Measurements from ENCODE around the gene ZDHHC16.
A peak's percentile ranks its signal among the peaks of the same experiment; 100 is the strongest.

Gene ZDHHC16

GRCh38 chr10:97425964-97426775 lies 19.8 kb upstream of the ZDHHC16 start, which contains the start of gene PGAM1:
Gene PGAM1 (plus strand): TSS chr10:97426191. CDS start chr10:97426308, 117 bp downstream.
- Mint-ChIP-seq H3K36me3 (peaks cover 21% of the 10 kb centered on the region), H3K4me3 (peak within 1 kb of the TSS; percentile 94), H3K9me3 (no peaks in the 10 kb centered on the region), H3K27ac (peak within 1 kb of the TSS; percentile 99), H3K27me3 (no peaks in the 10 kb centered on the region), H3K4me1 (peaks cover 34% of the 10 kb centered on the region)

GRCh38 chr10:97426776-97427570 lies 19.0 kb upstream of the ZDHHC16 start:
- Mint-ChIP-seq H3K9me3 (no peaks in the 10 kb centered on the region), H3K36me3 (peaks cover 20% of the 10 kb centered on the region), H3K27me3 (no peaks in the 10 kb centered on the region), H3K4me3 (peak overlapping the region; percentile 94), H3K27ac (peak overlapping the region; percentile 99), H3K4me1 (peaks cover 32% of the 10 kb centered on the region)

- peaks cover 32% of the 10 kb centered on the region for H3K4me1 Mint-ChIP-seq
These were observed 18.3 kb upstream of the ZDHHC16 start for GRCh38 chr10:97427571-97428179.

GRCh38 chr10:97428572-97428981 lies 17.4 kb upstream of the ZDHHC16 start:
- Mint-ChIP-seq H3K27me3 (no peaks in the 10 kb centered on the region), H3K4me3 (peak overlapping the region; percentile 94), H3K9me3 (no peaks in the 10 kb centered on the region), H3K27ac (peak overlapping the region; percentile 93), H3K4me1 (peaks cover 23% of the 10 kb centered on the region), H3K36me3 (peaks cover 19% of the 10 kb centered on the region)

More at GRCh38 chr10:97427571-97428179, 18.3 kb upstream of the ZDHHC16 start:
- Mint-ChIP-seq H3K36me3 (peaks cover 21% of the 10 kb centered on the region), H3K9me3 (no peaks in the 10 kb centered on the region), H3K27ac (peak overlapping the region; percentile 99), H3K27me3 (no peaks in the 10 kb centered on the region), H3K4me3 (peak overlapping the region; percentile 94)

GRCh38 chr10:97434055-97434454 lies 11.9 kb upstream of the ZDHHC16 start:
- H3K36me3 Mint-ChIP-seq: peaks cover 5% of the 10 kb centered on the region
- H3K27me3 Mint-ChIP-seq: no peaks in the 10 kb centered on the region
- peaks cover 5% of the 10 kb centered on the region for H3K4me1 Mint-ChIP-seq
- H3K4me3 Mint-ChIP-seq: no peak overlapping the region
- no peaks in the 10 kb centered on the region for H3K9me3 Mint-ChIP-seq
- peak overlapping the region; percentile 46 for H3K27ac Mint-ChIP-seq

GRCh38 chr10:97434557-97434956 lies 11.4 kb upstream of the ZDHHC16 start:
- H3K27ac Mint-ChIP-seq: peak overlapping the region; percentile 46
- H3K4me3 Mint-ChIP-seq: no peak overlapping the region
- H3K36me3 Mint-ChIP-seq: peaks cover 5% of the 10 kb centered on the region
- H3K9me3 Mint-ChIP-seq: no peaks in the 10 kb centered on the region
- H3K27me3 Mint-ChIP-seq: no peaks in the 10 kb centered on the region
- H3K4me1 Mint-ChIP-seq: peaks cover under 1% of the 10 kb centered on the region

- Mint-ChIP-seq H3K4me3 (no peak overlapping the region), H3K4me1 (no peaks in the 10 kb centered on the region), H3K36me3 (peaks cover 8% of the 10 kb centered on the region), H3K9me3 (no peaks in the 10 kb centered on the region), H3K27ac (no peak overlapping the region), H3K27me3 (no peaks in the 10 kb centered on the region)
These were observed 10.8 kb upstream of the ZDHHC16 start for GRCh38 chr10:97435211-97435610.

- Mint-ChIP-seq H3K27me3 (no peaks in the 10 kb centered on the region), H3K4me3 (no peak overlapping the region), H3K36me3 (peaks cover 11% of the 10 kb centered on the region), H3K4me1 (peaks cover 34% of the 10 kb centered on the region), H3K9me3 (no peaks in the 10 kb centered on the region), H3K27ac (no peak overlapping the region)
These were observed 3.7 kb upstream of the ZDHHC16 start for GRCh38 chr10:97442277-97442676.

GRCh38 chr10:97444212-97444611 lies 1.8 kb upstream of the ZDHHC16 start:
- Mint-ChIP-seq H3K36me3 (peaks cover 13% of the 10 kb centered on the region), H3K4me3 (peak overlapping the region; percentile 96), H3K27ac (peak overlapping the region; percentile 68)

GRCh38 chr10:97445357-97445721 lies 636 bp upstream of the ZDHHC16 start:
- H3K36me3 Mint-ChIP-seq: peaks cover 10% of the 10 kb centered on the region
- H3K4me3 Mint-ChIP-seq: peak overlapping the region; percentile 96
- peak overlapping the region; percentile 68 for H3K27ac Mint-ChIP-seq
- H3K4me1 Mint-ChIP-seq: peaks cover 57% of the 10 kb centered on the region
- H3K27me3 Mint-ChIP-seq: no peaks in the 10 kb centered on the region
- no peaks in the 10 kb centered on the region for H3K9me3 Mint-ChIP-seq

More at GRCh38 chr10:97444212-97444611, 1.8 kb upstream of the ZDHHC16 start:
- no peaks in the 10 kb centered on the region for H3K27me3 Mint-ChIP-seq
- peaks cover 53% of the 10 kb centered on the region for H3K4me1 Mint-ChIP-seq
- H3K9me3 Mint-ChIP-seq: no peaks in the 10 kb centered on the region

- Mint-ChIP-seq H3K27ac (peak overlapping the region; percentile 30), H3K27me3 (no peaks in the 10 kb centered on the region)
These were observed 4.9 kb downstream of the ZDHHC16 start for GRCh38 chr10:97450828-97451227.

GRCh38 chr10:97451605-97452004 lies 5.6 kb downstream of the ZDHHC16 start:
- Mint-ChIP-seq H3K9me3 (no peaks in the 10 kb centered on the region), H3K36me3 (peaks cover 8% of the 10 kb centered on the region), H3K4me1 (peaks cover 73% of the 10 kb centered on the region), H3K4me3 (no peak overlapping the region), H3K27me3 (no peaks in the 10 kb centered on the region), H3K27ac (no peak overlapping the region)

More at GRCh38 chr10:97450828-97451227, 4.9 kb downstream of the ZDHHC16 start:
- peaks cover 79% of the 10 kb centered on the region for H3K4me1 Mint-ChIP-seq
- no peaks in the 10 kb centered on the region for H3K9me3 Mint-ChIP-seq
- peaks cover 8% of the 10 kb centered on the region for H3K36me3 Mint-ChIP-seq
- no peak overlapping the region for H3K4me3 Mint-ChIP-seq

- peaks cover 66% of the 10 kb centered on the region for H3K4me1 Mint-ChIP-seq
These were observed 6.4 kb downstream of the ZDHHC16 start for GRCh38 chr10:97452352-97452751.

GRCh38 chr10:97454330-97455036 lies 8.5 kb downstream of the ZDHHC16 start:
- Mint-ChIP-seq H3K27ac (peak overlapping the region; percentile 98), H3K36me3 (peaks cover 12% of the 10 kb centered on the region), H3K4me3 (peak overlapping the region; percentile 76), H3K27me3 (no peaks in the 10 kb centered on the region), H3K9me3 (no peaks in the 10 kb centered on the region), H3K4me1 (peaks cover 48% of the 10 kb centered on the region)

More at GRCh38 chr10:97452352-97452751, 6.4 kb downstream of the ZDHHC16 start:
- Mint-ChIP-seq H3K4me3 (no peak overlapping the region), H3K9me3 (no peaks in the 10 kb centered on the region), H3K27me3 (no peaks in the 10 kb centered on the region), H3K36me3 (peaks cover 8% of the 10 kb centered on the region), H3K27ac (peak overlapping the region; percentile 98)
